SU-DHL-6 (cell line): ENCODE data around the gene CCDC88C.

Experiments used
- H2AFZ ChIP-seq: fragments of 200-600 bp; sonication (generic); 2 replicates; pipeline ENCODE4 v1.6.1; 2014; ENCODE audit warnings: low read depth, mild to moderate bottlenecking, moderate library complexity, mixed read lengths, antibody characterized with exemption, low read length; ENCODE audit not compliant: severe bottlenecking
- H3F3A ChIP-seq: fragments of 200-600 bp; shearing (Covaris generic); 2 replicates; pipeline ENCODE4 v1.6.0; 2016; ENCODE audit warnings: antibody characterized with exemption, mild to moderate bottlenecking; ENCODE audit not compliant: insufficient read depth
- H3K27ac ChIP-seq: fragments of 200-600 bp; sonication (generic); 2 replicates; pipeline ENCODE4 v1.5.1; 2016; ENCODE audit warnings: low read depth, mild to moderate bottlenecking, low read length, moderate library complexity, mixed read lengths
- H3K27me3 ChIP-seq: fragments of 200-600 bp; sonication (generic), shearing (Covaris generic); 2 replicates; pipeline ENCODE4 v1.6.0; 2014; ENCODE audit warnings: mild to moderate bottlenecking, low read length
- H3K36me3 ChIP-seq: fragments of 200-600 bp; sonication (generic); 2 replicates; pipeline ENCODE4 v1.6.1; 2014; ENCODE audit warnings: mild to moderate bottlenecking, low read length, mixed read lengths
- H3K4me2 ChIP-seq: fragments of 300-600, 200-600 bp; shearing (Covaris generic), sonication (generic); 2 replicates; pipeline ENCODE4 v1.6.0; 2014; ENCODE audit warnings: low read length, low read depth, mild to moderate bottlenecking; ENCODE audit not compliant: poor library complexity, severe bottlenecking
- H3K4me3 ChIP-seq: fragments of 200-600 bp; sonication (generic); 2 replicates; pipeline ENCODE4 v1.5.1; 2014; ENCODE audit warnings: antibody characterized with exemption, low read length, mild to moderate bottlenecking, mixed read lengths; ENCODE audit not compliant: insufficient read depth, poor library complexity, severe bottlenecking
- H3K79me2 ChIP-seq: fragments of 200-600 bp; sonication (generic); 2 replicates; pipeline ENCODE4 v1.6.1; 2014; ENCODE audit warnings: mild to moderate bottlenecking, low read length, moderate library complexity; ENCODE audit not compliant: insufficient read depth
- H3K9ac ChIP-seq: fragments of 200-600 bp; sonication (generic); 2 replicates; pipeline ENCODE4 v1.7.0; 2014; ENCODE audit warnings: mild to moderate bottlenecking, low read length
- H3K9me2 ChIP-seq: fragments of 200-600 bp; sonication (generic); replicated peaks from 2 replicates; pipeline ENCODE4 v1.6.1; 2014; ENCODE audit warnings: low read length; ENCODE audit not compliant: insufficient read depth
- H3K9me3 ChIP-seq: fragments of 200-600 bp; sonication (generic); 2 replicates; pipeline ENCODE4 v1.6.1; 2014; ENCODE audit warnings: low read length, mixed read lengths; ENCODE audit not compliant: insufficient read depth
- H4K20me1 ChIP-seq: fragments of 200-600 bp; sonication (generic); 2 replicates; pipeline ENCODE4 v1.6.1; 2014; ENCODE audit warnings: low read depth, mild to moderate bottlenecking, antibody characterized with exemption, low read length, moderate library complexity, mixed read lengths
- CTCF ChIP-seq: fragments of 200-600 bp; sonication (generic); IDR thresholded peaks from one replicate; pipeline ENCODE4 v1.5.1; 2017; ENCODE audit warnings: antibody characterized with exemption, mild to moderate bottlenecking, low read length, moderate library complexity; ENCODE audit not compliant: insufficient read depth, poor library complexity, severe bottlenecking
- EZH2phosphoT487 ChIP-seq: fragments of 200-600 bp; sonication (generic), shearing (Covaris generic); conservative IDR thresholded peaks from 2 replicates; pipeline ENCODE4 v1.6.1; 2018; ENCODE audit warnings: mild to moderate bottlenecking, antibody characterized with exemption, low read length, moderate library complexity, mixed read lengths

CCDC88C gene

GRCh38 chr14:91322623-91323022, 95.0 kb downstream of the CCDC88C start:
- no peaks in the 10 kb centered on the region for H3K27me3 ChIP-seq
- H2AFZ ChIP-seq: no peak overlapping the region
- H3K79me2 ChIP-seq: peaks cover 15% of the 10 kb centered on the region
- H3K36me3 ChIP-seq: peaks cover 6% of the 10 kb centered on the region; the same call in 1 of the 2 replicates
- peaks cover 32% of the 10 kb centered on the region for H3F3A ChIP-seq
- TF ChIP-seq EZH2phosphoT487 (no peak), CTCF (no peak)
- H3K4me3 ChIP-seq: no peak overlapping the region
- H3K9ac ChIP-seq: no peak overlapping the region
- H3K9me2 ChIP-seq: no peaks in the 10 kb centered on the region
- no peak overlapping the region for H3K27ac ChIP-seq
- H4K20me1 ChIP-seq: no peaks in the 10 kb centered on the region
- no peaks in the 10 kb centered on the region for H3K9me3 ChIP-seq
- no peak overlapping the region for H3K4me2 ChIP-seq

GRCh38 chr14:91321131-91321530, 96.5 kb downstream of the CCDC88C start:
- Histone ChIP-seq H4K20me1 (no peaks in the 10 kb centered on the region), H3K9me2 (no peaks in the 10 kb centered on the region), H3K27ac (no peak overlapping the region), H2AFZ (no peak overlapping the region), H3K79me2 (peaks cover 23% of the 10 kb centered on the region), H3F3A (peaks cover 25% of the 10 kb centered on the region), H3K27me3 (no peaks in the 10 kb centered on the region), H3K36me3 (peaks cover 9% of the 10 kb centered on the region; the same call in 1 of the 2 replicates), H3K9ac (no peak overlapping the region), H3K4me2 (no peak overlapping the region), H3K4me3 (no peak overlapping the region), H3K9me3 (no peaks in the 10 kb centered on the region)
- TF ChIP-seq CTCF (no peak), EZH2phosphoT487 (no peak)

- Histone ChIP-seq H3K79me2 (peaks cover 23% of the 10 kb centered on the region), H3K9ac (no peak overlapping the region), H3K27me3 (no peaks in the 10 kb centered on the region), H4K20me1 (no peaks in the 10 kb centered on the region), H2AFZ (no peak overlapping the region), H3K4me3 (no peak overlapping the region), H3K4me2 (no peak overlapping the region), H3K27ac (no peak overlapping the region), H3K36me3 (peaks cover 11% of the 10 kb centered on the region; the same call in 1 of the 2 replicates), H3F3A (peaks cover 16% of the 10 kb centered on the region), H3K9me2 (no peaks in the 10 kb centered on the region), H3K9me3 (no peaks in the 10 kb centered on the region)
- no peak for TF ChIP-seq EZH2phosphoT487
These were observed 97.4 kb downstream of the CCDC88C start for GRCh38 chr14:91320266-91320665.

- no peaks in the 10 kb centered on the region for H4K20me1 ChIP-seq
- H3K36me3 ChIP-seq: peaks cover 12% of the 10 kb centered on the region; the same call in 1 of the 2 replicates
- TF ChIP-seq CTCF (no peak), EZH2phosphoT487 (no peak)
- H3K9me3 ChIP-seq: no peaks in the 10 kb centered on the region
- no peak overlapping the region for H3K4me2 ChIP-seq
- H3K79me2 ChIP-seq: peaks cover 23% of the 10 kb centered on the region
- H3F3A ChIP-seq: peaks cover 3% of the 10 kb centered on the region
- H3K4me3 ChIP-seq: no peak overlapping the region
- no peak overlapping the region for H3K9ac ChIP-seq
- H3K27me3 ChIP-seq: no peaks in the 10 kb centered on the region
- H2AFZ ChIP-seq: no peak overlapping the region
- no peak overlapping the region for H3K27ac ChIP-seq
- H3K9me2 ChIP-seq: no peaks in the 10 kb centered on the region
These were observed 98.7 kb downstream of the CCDC88C start for GRCh38 chr14:91318911-91319310.
